Esophagus squamous epithelium (tissue), 4 donors: Measurements from ENCODE around the gene SGK1.

Experiments
- POLR2A ChIP-seq, 4 donors: fragments of 450-650 bp; IDR thresholded peaks; one replicate each; pipeline ENCODE4 v1.6.1; 2017; ENCODE audit warnings: antibody characterized with exemption in 4 of 4, mild to moderate bottlenecking in 4 of 4, moderate library complexity in 3 of 4
- TF ChIP-seq, protein P1 (sequence below), 6 experiments: fragments of 450-650 bp in 4 of 6; fragments of 200-600 bp in 2 of 6; sonication (generic) in 2 of 6; IDR thresholded peaks; one replicate each; pipeline ENCODE4 v1.5.1; 2016 to 2019; ENCODE audit warnings: antibody characterized with exemption in 6 of 6, mild to moderate bottlenecking in 4 of 6, moderate library complexity in 4 of 6

DNA sequence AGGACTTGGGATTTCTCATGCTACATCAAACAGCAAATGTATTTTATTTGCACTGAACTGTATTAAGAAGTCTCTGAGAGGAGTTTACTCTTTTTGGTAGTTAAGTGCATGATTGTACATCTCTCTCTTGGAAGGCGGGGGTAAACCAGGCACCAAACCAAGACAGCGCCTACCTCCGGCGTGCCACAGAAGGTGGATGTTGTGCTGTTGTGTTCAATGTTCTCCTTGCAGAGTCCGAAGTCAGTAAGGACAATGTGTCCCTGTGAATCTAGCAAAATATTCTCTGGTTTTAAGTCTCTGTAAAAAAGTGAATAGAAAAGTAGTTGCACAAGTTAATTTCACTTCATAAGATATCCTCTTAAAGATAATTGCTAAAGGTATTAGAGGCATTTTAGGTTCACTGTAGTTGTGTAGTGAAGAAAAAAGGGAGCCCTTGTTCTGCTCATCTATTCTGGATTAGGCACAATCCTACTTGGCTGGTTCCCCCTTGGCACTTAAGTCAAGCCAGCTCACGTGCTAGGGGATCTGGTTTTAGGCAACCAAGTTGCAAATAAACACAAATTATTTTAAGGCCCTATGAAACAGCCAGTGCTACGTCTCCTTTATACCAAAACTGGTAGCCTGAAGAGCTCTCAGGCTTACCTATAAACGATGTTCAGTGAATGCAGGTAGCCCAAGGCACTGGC is 145.7 kb downstream of the SGK1 start:
- TF ChIP-seq, protein P1, sequence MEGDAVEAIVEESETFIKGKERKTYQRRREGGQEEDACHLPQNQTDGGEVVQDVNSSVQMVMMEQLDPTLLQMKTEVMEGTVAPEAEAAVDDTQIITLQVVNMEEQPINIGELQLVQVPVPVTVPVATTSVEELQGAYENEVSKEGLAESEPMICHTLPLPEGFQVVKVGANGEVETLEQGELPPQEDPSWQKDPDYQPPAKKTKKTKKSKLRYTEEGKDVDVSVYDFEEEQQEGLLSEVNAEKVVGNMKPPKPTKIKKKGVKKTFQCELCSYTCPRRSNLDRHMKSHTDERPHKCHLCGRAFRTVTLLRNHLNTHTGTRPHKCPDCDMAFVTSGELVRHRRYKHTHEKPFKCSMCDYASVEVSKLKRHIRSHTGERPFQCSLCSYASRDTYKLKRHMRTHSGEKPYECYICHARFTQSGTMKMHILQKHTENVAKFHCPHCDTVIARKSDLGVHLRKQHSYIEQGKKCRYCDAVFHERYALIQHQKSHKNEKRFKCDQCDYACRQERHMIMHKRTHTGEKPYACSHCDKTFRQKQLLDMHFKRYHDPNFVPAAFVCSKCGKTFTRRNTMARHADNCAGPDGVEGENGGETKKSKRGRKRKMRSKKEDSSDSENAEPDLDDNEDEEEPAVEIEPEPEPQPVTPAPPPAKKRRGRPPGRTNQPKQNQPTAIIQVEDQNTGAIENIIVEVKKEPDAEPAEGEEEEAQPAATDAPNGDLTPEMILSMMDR (IDR thresholded peaks at IDR 0.05) = no peak
- no peak for TF ChIP-seq POLR2A (IDR thresholded peaks at IDR 0.05)
